H1 (cell line): ENCODE measurements around the gene ANKRD60.

ENCODE experiments used
- KDM1A ChIP-seq: fragments of 200-600, 300-600 bp; sonication (generic); IDR thresholded peaks from 2 replicates; pipeline ENCODE4 v1.7.1; 2016; ENCODE audit warnings: mild to moderate bottlenecking, low read length, borderline replicate concordance
- RFX5 ChIP-seq: IDR thresholded peaks from 2 replicates; pipeline ENCODE4 v1.6.1; 2011; ENCODE audit warnings: low read depth, low read length, improper control_type of control experiment, borderline replicate concordance

DNA sequence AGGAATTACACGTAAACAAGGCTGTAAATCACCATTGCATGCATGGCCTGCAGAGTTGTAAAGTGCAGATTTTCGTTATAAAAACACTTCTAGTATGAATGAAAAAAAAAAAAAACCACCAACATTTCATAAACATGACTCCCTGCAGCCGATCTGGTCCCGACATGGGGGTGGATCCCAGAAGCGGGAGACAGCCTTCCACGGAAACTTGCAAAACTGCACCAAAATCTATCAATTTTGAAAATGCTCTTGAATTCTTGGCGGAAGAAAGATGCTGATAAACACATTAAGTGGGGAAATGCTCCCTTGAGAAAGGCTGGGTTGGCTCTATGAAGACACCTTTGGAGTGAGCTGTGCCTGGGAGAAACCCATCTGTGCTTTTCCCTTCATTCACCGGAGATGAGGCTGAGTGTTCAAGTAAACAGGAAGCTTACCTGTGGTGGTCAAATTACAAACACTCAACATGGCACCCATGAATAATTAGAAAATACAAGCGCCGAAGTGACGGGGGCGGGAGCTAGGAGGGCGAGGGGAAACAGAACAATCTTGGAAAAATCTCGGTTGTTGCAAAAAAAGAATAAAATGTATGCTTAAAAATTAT is 845 bp upstream of the ANKRD60 start:
- TF ChIP-seq KDM1A (no peak), RFX5 (no peak)
